ENCODE measurements around the gene NXPH4.

- TF ChIP-seq CTCF (IDR thresholded peaks at IDR 0.05) (no peak), POLR2A (IDR thresholded peaks at IDR 0.05) (no peak), EP300 (IDR thresholded peaks at IDR 0.05) (no peak)
These were observed 42.7 kb downstream of the NXPH4 start for GRCh38 chr12:57258977-57259970.
